HFFc6 (cell line): Measurements from ENCODE around the gene INSC. TPM values are rescaled to one million over a fixed set of nuclear protein-coding genes. Genes with fewer than 3 reads are reported as not detected.

Experiments
- DNase-seq: peaks from one replicate; pipeline ENCODE4 v3.0.0-alpha.2; 2018
- H3K27ac Mint-ChIP-seq: 2 replicates; pipeline ENCODE4 v1.8.0; 2020; ENCODE audit warnings: mild to moderate bottlenecking, mixed read lengths
- H3K27me3 Mint-ChIP-seq: 2 replicates; pipeline ENCODE4 v1.8.0; 2021; ENCODE audit warnings: mild to moderate bottlenecking, moderate library complexity, mixed read lengths; ENCODE audit not compliant: insufficient read depth
- H3K36me3 Mint-ChIP-seq: 2 replicates; pipeline ENCODE4 v1.8.0; 2021; ENCODE audit warnings: low read depth, mixed read lengths
- H3K4me1 Mint-ChIP-seq: 2 replicates; pipeline ENCODE4 v1.8.0; 2020; ENCODE audit warnings: low read depth, mixed read lengths
- H3K4me3 Mint-ChIP-seq: 2 replicates; pipeline ENCODE4 v1.8.0; 2020; ENCODE audit warnings: mild to moderate bottlenecking, moderate library complexity, mixed read lengths
- H3K9me3 Mint-ChIP-seq: 2 replicates; pipeline ENCODE4 v1.8.0; 2020; ENCODE audit warnings: mild to moderate bottlenecking, mixed read lengths
- total RNA-seq, 6 experiments: library from RNA; stranded (reverse); fragmentation: NEBNext Ultra II Directional; extraction: Animal tissue kit (Norgen Biotek cat#: 25700); gene quantifications; 2 replicates in 1 of 6; 3 replicates in 5 of 6; pipeline ENCODE4 v1.2.3, GENCODE V29; 2021
- TF ChIP-seq, protein P1 (sequence below): fragments of 200-600 bp; sonication (generic); IDR thresholded peaks from 2 replicates; pipeline ENCODE4 v1.5.0; 2021; ENCODE audit warnings: antibody characterized with exemption, mild to moderate bottlenecking

INSC gene
- total RNA-seq, 6 experiments from 2014 or later: 0.08 to 0.43 (median 0.16) TPM

DNA sequence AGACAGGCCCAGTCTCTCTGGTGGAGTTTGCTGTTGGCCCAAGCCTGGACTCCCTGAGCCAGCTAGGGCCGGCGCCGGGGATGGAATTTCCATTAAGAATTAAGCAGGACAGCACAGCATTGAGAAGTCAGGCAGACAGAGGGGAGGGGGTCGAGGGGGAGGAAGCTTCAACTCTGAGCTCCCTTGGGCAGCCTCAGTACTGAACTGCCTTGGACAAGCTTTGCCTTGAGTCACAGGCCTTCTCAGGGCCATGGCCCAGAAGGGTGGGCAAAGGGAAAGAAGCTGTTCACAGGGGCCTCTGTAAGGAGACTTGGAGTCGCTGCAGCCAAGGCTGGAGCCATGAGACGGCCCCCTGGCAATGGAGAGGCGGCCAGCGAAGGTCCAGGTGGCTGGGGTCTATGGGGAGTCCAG, 2.6 kb upstream of the INSC start:
- H3K4me3 Mint-ChIP-seq: no peak overlapping the region
- peaks cover 2% of the 10 kb centered on the region for H3K27me3 Mint-ChIP-seq
- TF ChIP-seq, protein P1, sequence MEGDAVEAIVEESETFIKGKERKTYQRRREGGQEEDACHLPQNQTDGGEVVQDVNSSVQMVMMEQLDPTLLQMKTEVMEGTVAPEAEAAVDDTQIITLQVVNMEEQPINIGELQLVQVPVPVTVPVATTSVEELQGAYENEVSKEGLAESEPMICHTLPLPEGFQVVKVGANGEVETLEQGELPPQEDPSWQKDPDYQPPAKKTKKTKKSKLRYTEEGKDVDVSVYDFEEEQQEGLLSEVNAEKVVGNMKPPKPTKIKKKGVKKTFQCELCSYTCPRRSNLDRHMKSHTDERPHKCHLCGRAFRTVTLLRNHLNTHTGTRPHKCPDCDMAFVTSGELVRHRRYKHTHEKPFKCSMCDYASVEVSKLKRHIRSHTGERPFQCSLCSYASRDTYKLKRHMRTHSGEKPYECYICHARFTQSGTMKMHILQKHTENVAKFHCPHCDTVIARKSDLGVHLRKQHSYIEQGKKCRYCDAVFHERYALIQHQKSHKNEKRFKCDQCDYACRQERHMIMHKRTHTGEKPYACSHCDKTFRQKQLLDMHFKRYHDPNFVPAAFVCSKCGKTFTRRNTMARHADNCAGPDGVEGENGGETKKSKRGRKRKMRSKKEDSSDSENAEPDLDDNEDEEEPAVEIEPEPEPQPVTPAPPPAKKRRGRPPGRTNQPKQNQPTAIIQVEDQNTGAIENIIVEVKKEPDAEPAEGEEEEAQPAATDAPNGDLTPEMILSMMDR: no peak
- no peak overlapping the region for H3K27ac Mint-ChIP-seq
- H3K36me3 Mint-ChIP-seq: no peaks in the 10 kb centered on the region
- no peaks in the 10 kb centered on the region for H3K9me3 Mint-ChIP-seq
- no peak for DNase-seq
- peaks cover 21% of the 10 kb centered on the region for H3K4me1 Mint-ChIP-seq

DNA sequence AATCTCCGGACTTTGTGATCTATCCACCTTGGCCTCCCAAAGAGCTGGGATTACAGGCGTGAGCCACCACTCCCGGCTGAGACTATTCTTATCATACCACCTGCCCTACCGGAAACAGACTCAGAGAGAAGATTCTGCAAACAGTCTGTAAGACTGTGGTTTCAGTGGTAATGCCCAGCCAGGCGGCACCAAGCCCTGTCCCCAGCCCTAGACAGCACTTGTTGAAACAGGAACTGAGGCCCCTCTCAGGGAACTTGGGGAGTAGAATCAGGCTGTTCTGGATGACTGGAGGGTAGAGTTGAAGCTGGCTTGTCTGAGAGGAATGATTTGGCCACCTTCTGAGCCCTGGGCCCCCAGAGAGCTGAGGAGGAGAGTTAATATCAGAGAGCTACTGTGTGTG, 1.3 kb upstream of the INSC start:
- Mint-ChIP-seq H3K27me3 (peaks cover 2% of the 10 kb centered on the region), H3K36me3 (no peaks in the 10 kb centered on the region), H3K4me3 (no peak overlapping the region; the same call in 1 of the 2 replicates), H3K9me3 (no peaks in the 10 kb centered on the region), H3K27ac (no peak overlapping the region), H3K4me1 (peaks cover 9% of the 10 kb centered on the region)
- TF ChIP-seq, protein P1: no peak
- no peak for DNase-seq

DNA sequence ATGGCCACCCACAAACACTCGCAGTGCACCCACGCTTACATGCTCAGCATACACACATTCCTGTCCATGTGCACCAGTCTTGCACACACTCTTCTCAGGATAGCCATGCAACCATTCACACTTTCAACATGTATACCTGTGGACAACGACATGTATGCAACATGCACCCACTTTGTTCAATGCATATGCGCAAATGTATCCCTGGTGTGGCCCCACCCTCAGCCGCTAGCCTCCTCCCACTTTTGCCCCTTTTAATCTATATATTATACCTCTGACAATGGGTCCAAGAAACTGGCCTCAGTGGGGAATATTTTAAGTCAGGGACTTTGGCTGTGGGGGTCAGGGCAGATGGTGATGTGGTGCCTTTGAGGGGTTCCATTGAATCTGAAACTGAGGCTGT, 963 bp downstream of the INSC start:
- TF ChIP-seq, protein P1: no peak
- no peak overlapping the region for H3K4me3 Mint-ChIP-seq
- H3K27ac Mint-ChIP-seq: no peak overlapping the region
- no peaks in the 10 kb centered on the region for H3K36me3 Mint-ChIP-seq
- DNase-seq: no peak
- no peaks in the 10 kb centered on the region for H3K9me3 Mint-ChIP-seq
- peaks cover 2% of the 10 kb centered on the region for H3K27me3 Mint-ChIP-seq
- H3K4me1 Mint-ChIP-seq: peaks cover 20% of the 10 kb centered on the region

DNA sequence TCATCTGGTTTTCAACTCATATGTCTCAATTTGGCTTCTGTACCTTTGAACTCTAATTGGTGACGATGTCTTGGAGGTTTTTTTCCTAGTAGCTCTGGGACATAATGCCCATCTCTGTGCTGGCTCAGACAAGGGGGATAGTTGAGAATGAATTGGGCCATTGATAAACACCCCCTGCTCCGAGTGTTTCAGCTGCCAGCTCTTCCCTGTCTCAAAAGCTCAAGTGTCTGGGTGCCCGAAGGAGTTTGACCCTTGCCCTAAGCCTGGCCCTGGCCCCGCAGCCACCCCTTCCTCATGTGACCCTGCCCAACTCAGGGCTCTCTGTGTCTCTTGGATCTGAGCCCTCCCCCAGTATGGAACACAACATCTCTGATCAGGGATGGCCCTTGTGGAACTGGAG, 3.0 kb downstream of the INSC start:
- TF ChIP-seq, protein P1: no peak
- H3K4me1 Mint-ChIP-seq: peaks cover 25% of the 10 kb centered on the region
- DNase-seq: no peak
- peaks cover 2% of the 10 kb centered on the region for H3K27me3 Mint-ChIP-seq
- H3K9me3 Mint-ChIP-seq: no peaks in the 10 kb centered on the region
- H3K36me3 Mint-ChIP-seq: no peaks in the 10 kb centered on the region
- H3K4me3 Mint-ChIP-seq: no peak overlapping the region
- H3K27ac Mint-ChIP-seq: no peak overlapping the region

DNA sequence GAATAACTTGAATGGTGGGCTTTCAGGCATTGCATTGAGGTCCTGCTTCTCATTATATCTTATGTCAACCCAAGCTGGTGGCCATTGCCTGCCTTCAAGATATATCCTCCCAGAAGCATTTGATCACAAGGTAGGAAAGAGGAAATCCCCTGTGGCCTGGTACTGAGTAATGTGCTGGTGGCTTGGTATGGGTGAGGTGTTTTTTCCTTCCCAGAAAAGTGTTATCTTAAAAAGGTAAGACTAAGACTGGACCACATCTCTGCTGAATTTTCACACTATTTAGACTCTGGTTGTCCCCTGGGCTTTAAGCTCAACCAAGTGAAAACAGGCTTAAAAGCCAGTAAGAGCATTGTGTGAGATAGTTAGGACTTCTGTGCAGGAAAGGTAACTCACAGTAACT, 3.7 kb downstream of the INSC start:
- TF ChIP-seq, protein P1: no peak
- Mint-ChIP-seq H3K9me3 (no peaks in the 10 kb centered on the region), H3K36me3 (no peaks in the 10 kb centered on the region), H3K4me1 (peaks cover 32% of the 10 kb centered on the region), H3K27me3 (peaks cover 5% of the 10 kb centered on the region), H3K4me3 (no peak overlapping the region), H3K27ac (no peak overlapping the region)
- DNase-seq: no peak

DNA sequence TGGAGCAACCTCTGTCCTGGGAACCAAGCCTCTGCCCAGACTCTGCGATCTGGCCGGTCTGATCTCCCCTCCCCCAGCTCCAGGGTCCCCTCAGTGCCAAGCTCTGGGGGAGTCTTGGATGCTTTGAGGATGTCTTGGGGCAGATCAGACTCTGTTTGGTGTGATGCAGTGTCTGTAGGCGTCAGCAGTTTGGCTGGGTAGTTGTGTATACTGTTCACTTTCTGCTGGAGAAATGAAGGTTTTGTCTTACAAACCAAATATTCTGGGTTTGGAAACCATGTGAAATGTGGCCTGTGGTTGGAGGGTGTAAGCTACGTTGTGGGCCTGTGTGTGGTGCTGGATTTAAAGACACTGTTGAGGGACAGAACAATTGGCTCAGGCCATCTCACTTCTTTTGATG, 4.6 kb downstream of the INSC start:
- Mint-ChIP-seq H3K27ac (no peak overlapping the region), H3K9me3 (no peaks in the 10 kb centered on the region), H3K4me3 (no peak overlapping the region), H3K27me3 (peaks cover 5% of the 10 kb centered on the region), H3K4me1 (peaks cover 41% of the 10 kb centered on the region), H3K36me3 (no peaks in the 10 kb centered on the region)
- TF ChIP-seq, protein P1: no peak
- no peak for DNase-seq
